ENCODE data around the gene KRTAP5-3.
"Not testable (repeated sequence)": the region's sequence is repeated elsewhere in the genome, so short reads cannot be mapped to it uniquely, and the experiment has no call there.

KRTAP5-3 gene

DNA sequence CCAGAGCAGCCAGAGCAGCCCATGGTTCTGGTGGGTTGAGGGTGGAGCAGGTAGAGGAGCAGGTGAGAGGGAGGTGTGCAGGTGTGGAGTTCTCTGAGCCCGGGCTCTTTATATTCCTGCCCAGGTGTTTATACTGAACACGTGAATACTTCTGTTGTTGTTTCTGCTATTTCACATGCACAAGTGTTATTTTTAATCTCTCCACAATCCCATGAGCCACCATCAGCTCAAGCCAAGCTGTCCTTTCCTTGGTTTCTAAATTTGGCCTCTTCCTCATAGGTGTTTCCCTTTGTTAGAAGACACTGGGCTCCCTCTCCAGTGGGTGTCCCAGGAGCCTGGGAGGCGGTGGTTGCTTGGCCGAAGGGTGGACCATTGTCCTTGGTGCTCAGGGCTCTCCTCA, at the start of gene KRTAP5-3:
Gene KRTAP5-3 (minus strand): TSS at position 101 of the 400 bp plus-strand sequence. CDS start 78 bp downstream, at position 23.
- no peak for DNase-seq

DNA sequence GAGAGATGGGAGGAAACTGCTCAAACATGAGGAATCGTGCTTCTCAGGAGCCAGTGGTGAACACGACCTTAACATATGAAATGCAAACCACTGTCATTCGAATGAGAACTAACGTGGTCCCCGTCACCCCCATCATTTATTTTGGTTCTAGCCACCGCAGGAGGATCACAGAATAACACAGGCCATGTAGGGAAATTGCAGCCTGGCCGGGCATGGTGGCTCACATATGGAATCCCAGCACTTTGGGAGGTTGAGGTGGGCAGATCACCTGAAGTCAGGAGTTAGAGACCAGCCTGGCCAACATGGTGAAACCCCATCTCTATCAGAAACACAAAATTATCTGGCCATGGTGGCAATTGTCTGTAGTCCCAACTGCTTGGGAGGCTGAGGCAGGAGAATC, 48.4 kb upstream of the KRTAP5-3 start:
- no peak for DNase-seq

DNA sequence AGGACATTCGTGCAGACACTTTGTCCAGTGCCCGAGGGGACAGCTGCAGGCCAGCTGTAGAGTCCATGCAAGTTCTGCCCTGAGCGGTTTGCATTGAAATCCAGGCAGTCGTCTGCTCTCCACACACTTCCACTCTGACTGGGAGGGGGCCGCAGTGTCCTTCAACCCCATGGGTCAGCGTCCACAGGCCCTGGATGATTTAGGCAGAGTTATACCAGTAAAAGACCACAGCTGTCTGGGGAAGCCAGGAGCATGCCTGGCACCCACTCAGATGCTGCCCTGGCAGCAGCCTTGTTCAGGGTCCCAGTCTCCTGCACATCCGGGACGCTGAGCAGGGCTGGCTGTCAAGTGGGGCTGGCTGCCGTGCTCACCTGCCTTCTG, 47.8 kb upstream of the KRTAP5-3 start:
- no peak for DNase-seq

DNA sequence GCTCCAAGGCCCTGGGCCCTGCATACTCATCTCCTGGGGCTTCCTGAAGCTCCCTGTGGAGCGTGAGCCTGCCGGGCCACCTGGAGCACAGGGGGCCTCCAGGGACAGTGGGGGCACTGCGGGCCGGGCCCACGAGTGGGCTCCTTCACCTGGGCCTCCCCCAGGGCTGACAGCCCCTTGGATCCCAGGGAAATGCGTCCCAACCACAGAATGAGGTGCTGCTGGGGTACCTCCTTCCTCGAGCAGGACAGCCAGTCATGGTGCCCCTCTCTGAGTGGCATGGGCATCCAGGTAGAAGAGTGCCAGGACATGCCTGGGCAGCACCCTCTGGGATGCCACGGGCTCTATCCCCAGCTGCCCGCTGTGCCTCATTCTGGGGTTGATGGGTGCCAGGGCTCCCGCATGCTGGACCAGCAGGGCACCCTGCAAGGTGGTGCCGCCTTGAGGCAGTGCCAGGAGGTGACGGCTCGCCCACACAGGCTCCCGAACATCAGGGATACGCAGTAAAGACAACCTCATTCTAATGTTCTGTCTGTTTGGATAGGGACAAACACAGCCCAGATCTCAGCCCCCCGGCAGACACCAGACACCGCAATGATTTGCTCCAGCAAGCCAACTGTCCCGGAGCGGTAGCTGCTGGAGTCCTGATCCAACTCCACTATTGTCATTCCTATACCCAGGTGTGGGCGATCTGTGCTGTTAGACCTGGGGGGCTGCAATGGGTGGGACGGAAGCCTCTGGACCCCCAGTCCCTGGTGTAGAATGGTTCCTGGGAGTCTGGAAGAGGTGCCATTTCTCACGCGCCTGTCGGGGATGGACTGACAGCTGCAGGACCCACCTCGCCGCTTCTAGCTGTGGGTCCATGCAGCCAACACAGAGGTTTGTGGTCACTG, 47.2 kb upstream of the KRTAP5-3 start:
- DNase-seq, result no peak

GRCh38 chr11:1654388-1655167, 46.3 kb upstream of the KRTAP5-3 start:
- no peak for DNase-seq

DNA sequence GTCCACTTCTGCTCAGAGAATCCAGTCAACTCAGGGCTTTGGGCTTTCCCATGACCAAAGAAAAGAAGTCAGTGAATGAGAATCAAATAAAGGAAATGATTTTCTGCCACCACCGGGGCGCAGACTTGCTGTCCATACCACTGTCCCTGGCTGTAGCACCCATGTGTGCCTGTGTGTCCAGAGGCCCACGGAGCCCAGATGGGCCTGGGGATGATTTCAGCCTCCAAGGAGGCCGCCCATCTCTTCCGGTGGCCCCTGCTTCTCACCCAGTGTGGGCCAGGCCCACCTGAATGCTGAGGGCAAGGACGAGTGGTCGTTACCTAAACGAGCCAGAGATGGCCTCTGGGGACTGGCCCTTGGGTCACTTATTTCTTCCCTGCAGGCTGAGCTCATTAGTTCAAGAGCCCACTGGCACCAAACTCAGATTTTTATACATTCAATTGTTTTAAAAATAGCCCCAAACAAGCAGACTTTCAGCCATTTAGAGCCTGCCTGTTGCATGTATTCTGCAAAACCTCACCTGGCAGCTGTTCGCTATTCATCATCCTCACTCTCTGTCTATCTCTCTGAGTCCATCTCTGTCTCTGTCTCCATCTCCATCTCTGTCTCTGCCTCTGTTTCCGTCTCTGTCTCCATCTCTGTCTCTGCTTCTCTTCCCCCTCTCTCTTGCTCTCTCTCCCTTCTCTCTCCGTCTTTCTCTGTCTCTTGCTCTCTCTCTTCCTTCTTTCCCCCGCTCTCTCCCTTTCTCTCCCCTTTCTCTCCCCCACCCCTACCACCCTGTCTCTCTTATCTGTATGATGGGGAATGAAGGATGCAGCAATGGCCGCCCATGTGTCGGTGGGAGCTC, 45.5 kb upstream of the KRTAP5-3 start:
- no peak for DNase-seq

- DNase-seq, result peak; percentile 82
These were observed 44.7 kb upstream of the KRTAP5-3 start for GRCh38 chr11:1652771-1653540.

DNA sequence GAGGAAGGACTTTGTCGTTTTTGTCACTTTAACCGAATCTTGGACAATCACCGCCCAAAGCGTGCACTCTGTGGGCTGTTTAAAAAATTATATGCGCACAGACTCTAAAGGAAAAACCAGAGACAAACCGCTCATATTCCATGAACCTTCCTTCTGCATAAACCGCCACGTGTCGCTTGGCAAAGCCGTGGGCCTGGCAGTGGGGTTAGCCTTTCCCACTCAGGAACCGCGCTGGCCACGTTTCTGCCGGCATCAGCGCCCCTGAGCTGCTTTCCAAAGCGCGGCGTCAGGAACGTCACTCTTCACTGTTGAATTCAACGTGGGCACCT, 44.1 kb upstream of the KRTAP5-3 start:
- DNase-seq, result no peak

DNA sequence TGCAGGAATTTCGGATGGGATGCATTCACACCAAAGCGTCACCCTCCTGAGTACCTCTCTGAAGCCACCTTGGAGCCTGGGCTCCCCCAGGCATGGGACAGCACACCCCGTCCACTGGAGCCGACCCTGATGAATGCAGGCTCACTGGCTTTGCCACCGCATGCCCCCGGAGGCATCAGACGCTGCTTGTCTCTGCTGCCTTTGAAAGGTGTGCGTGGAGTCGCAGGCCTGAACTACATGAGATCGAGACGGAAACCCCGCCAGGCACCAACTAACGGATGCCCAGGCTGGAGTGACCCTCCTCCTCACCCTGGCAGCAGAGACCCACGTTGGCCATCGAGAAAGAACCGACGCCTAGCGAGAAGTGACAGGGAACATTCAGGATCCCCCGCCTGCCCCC, 43.8 kb upstream of the KRTAP5-3 start:
- no peak for DNase-seq

DNA sequence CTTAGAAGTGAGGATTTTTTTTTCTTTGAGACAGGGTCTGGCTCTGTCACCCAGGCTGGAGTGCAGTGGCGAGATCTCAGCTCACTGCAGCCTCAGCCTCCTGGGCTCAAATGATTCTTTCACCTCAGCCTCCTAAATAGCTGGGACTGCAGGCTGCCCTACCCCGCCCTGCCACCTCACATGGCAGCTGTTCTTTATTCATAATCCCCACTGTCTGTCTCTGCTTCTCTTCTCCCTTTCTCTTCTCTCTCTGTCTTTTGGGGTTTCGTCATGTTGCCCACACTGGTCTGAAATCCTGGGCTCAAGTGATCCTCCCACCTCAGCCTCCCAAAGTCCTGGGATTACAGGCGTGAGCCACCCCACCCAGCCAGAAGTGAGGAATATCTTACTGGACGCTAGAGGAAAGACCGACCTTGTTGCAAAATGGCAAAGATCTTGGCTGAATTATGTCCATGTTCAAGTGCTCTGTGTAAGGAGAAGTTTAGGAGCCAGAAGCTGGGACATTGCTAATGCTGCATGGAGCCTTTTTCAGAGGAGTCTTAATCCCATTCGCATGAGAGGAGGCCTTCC, 43.2 kb upstream of the KRTAP5-3 start:
- DNase-seq, result no peak

DNA sequence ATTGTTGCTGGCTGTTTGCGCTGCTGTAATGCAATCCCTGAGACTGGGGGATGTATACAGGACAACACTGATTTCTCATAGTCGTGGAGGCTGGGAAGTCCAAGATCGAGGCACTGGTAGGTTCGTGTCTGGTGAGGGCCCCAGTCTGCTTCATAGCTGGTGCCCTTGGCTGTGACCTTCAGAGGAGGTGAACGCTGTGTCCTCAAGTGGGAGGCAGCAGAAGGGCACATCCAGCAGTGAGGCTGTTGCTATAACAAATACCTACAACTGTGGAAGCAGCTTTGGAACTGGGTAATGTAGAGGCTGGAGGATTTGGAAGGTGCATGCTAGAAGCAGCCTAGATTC, 42.6 kb upstream of the KRTAP5-3 start:
- no peak for DNase-seq

DNA sequence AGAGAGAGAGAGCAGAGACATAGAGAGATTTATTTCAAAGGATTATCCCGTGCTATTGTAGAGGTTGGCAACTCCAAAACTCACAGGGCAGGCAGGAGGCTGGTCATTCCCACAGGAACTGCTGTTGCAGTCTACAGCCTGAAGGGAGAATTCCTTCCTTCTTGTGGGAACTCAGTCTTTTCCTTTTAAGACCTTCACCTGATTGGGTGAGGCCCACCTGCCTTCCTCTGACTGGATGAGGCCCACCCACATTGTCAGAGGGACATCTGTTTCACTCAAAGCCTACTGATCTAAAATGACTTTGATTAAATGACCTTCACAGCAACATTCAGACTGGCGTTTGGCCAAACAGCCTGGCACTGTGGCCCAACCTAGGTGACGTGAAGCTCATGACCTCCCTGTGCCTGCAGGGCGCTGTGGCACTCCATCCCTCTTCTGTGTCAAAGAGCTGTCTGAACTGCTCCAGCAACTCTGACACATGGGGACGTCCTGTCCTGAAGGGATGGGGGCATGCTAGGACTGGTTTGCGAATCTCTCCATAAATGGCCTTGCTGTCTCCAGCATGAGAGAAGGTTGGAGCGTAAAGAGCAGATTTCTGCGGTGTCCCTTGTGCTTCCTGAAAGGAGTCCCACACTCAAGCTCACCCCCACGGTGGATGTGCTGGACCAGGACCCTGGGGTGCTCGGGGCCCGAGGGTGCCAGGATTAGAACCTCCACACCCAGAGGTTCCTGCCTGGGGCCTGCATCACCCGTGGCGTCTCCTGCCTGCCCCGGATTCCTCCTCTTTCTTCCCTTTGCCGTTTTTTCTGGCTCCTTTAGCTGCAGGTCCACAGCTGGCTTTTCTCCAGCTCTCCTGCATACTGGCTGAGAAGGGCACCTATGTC, 42.0 kb upstream of the KRTAP5-3 start:
- no peak for DNase-seq

- no peak for DNase-seq
These were observed 40.6 kb upstream of the KRTAP5-3 start for GRCh38 chr11:1648653-1649420.

DNA sequence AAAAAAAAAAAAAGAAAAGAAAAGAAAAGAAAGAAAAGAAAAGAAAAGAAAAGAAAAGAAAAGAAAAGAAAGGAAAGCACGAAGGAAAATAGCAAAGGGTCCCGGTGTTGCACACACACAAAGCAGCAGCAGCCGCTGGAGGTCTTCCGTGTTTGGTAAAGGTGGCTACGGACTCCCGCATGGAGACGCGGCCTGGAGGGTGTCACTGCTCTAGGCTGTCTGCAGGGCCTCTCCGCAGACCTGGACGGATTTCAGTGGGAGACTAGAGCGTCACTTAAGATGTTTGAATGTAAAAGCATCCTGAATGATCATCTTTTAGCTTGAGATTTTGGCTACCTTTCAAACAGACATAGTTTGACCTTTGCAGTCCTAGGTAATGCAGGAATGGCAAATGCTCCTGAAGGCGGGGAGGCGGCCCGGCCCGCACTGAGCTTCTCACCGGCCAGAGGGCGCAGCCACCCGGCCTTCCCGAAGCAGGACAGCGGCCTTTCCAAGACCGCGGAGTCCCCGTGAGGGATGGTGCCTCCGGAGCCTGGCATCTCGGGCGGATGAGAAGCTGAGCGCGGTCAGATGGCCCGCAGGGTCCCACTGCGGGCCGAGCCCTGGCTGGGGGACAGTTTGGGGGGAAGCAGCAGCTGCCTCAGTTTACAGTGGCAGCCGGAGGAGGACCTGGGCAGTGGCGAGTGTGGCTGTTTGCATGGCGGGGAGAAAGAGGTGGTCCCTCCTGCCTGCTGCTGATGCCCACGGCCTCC, 39.8 kb upstream of the KRTAP5-3 start:
- DNase-seq, result no peak

GRCh38 chr11:1646540-1646939, 38.3 kb upstream of the KRTAP5-3 start:
- DNase-seq, result not testable (repeated sequence)

DNA sequence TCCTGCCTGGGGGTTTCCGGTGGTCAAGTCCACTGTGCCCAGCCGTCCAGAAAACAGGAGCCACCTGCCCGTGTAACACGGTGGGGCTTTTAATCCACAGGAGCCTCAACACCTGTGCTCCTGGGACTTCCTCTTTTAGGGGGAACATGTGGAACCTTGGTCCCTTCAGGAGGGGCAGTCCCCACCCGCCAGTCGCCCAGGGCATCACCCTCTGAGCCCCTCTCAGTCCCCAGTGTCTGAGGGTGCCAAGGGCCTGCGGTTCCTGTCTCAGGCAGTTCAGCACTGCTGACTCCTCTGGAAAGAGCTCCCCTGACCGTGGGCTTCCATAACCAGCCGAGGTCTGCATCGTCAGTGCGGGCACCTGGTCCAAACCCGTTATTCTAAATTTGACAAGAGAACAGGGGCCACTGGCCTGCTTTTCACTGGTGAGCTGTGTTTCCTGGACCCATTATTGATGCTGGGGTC, 37.1 kb upstream of the KRTAP5-3 start:
- DNase-seq, result no peak

DNA sequence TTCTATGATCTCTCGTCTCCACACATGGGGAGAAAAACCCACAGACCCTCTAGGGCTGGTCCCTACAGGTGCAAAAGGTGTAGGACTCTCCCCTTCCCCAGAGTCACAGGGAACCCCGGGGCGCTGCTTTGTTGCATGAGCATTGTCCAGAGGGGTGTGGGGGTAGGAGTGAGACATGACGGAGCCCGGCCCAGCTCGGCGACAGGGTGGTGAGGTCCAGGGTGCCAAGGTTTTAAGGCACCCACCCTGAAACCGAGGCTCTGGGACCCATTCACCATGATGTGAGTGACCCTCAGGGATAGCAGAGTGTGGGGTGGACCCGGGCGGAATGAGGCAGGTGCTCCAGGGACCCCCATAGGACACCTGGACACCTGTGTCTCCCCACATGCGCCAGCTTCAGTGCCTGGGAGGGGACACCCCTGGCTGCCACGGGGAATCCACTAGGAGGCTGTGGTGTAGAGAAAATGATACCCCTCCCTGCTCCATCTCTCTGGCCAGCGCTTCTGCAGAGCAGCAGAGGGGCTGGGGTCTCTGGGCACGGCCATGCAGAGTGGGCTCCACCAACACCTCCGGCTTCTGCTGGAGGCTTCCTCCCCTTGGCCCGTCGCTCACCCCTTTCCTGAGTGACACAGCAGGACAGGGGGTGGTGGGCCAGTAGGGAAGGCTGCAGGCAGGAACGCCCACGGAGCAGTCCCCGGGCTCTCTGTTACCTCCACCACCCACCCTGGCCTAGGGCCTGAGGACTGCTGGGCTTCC, 36.5 kb upstream of the KRTAP5-3 start:
- no peak for DNase-seq

- no peak for DNase-seq
These were observed 35.0 kb upstream of the KRTAP5-3 start for GRCh38 chr11:1643146-1643690.
